ENCODE measurements around the gene DLGAP1. TPM values are rescaled to one million over a fixed set of nuclear protein-coding genes. Genes with fewer than 3 reads are reported as not detected.
A peak's percentile ranks its signal among the peaks of the same experiment; 100 is the strongest.

The DLGAP1 gene
- total and polyA plus RNA-seq, 2 of the 8 experiments (the other 6 are each of a cell fraction or from before 2014, with no cell fraction given): 11.8 to 16.9 TPM

DNA sequence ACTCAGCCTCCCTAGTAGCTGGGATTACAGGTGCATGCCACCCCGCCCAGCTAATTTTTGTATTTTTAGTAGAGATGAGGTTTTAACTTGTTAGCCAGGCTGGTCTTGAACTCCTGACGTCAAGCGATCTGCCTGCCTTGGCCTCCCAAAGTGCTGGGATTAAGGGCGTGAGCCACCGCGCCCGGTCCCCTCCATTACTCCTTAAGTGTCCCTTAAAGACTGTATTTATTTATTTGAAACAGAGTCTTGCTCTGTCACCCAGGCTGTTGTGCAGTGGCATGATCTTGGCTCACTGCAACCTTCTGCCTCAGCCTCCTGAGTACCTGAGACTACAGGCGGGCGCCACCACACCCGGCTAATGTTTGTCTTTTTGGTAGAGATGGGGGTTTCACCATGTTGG is 856.5 kb downstream of the DLGAP1 start:
- peaks cover 5% of the 10 kb centered on the region; the same call in 1 of the 2 replicates for H3K23me2 ChIP-seq (ENCODE audit: low read depth, low read length)
- H3K4me2 ChIP-seq (ENCODE audit: insufficient read depth in 1 of 2, low read depth in 2 of 2, low read length in 2 of 2): no peak overlapping the region
- no peaks in the 10 kb centered on the region for H3K36me3 ChIP-seq (ENCODE audit: control insufficient read depth in 2 of 4, insufficient read depth in 4 of 4, low read length in 3 of 4)
- no peak overlapping the region for H2BK15ac ChIP-seq (ENCODE audit: low read length)
- no peak overlapping the region for H2AK5ac ChIP-seq (ENCODE audit: low read depth, low read length)
- 95% methylated on average over 10 of the region's 10 CpGs; no CpG with 5 or more reads in 1 of the 2 experiments for WGBS, 2 experiments (ENCODE audit: extremely low coverage in 1 of 2, insufficient coverage in 1 of 2, insufficient read length in 1 of 2, insufficient replicate concordance in 2 of 2, low coverage in 1 of 2, low lambda C conversion rate in 2 of 2, missing lambda C conversion rate in 1 of 2)
- H4K20me1 ChIP-seq (replicated peaks in 1 of 2; ENCODE audit: control insufficient read depth in 1 of 2, insufficient read depth in 2 of 2, low read length in 2 of 2): no peaks in the 10 kb centered on the region
- no peak overlapping the region for H3K14ac ChIP-seq (ENCODE audit: insufficient read length)
- no peak overlapping the region for H2BK20ac ChIP-seq (ENCODE audit: low read length)
- DNase-seq (ENCODE audit: low read depth in 1 of 2, low spot score in 2 of 2): no peak
- no peaks in the 10 kb centered on the region for H3K9me3 ChIP-seq (ENCODE audit: insufficient read depth in 2 of 2, low read depth in 1 of 2, low read length in 1 of 2)
- no peak overlapping the region for H3K56ac ChIP-seq (replicated peaks; ENCODE audit: insufficient read length, low read depth, low read length)
- no peak overlapping the region for H3K9ac ChIP-seq (replicated peaks in 1 of 4; ENCODE audit: extremely low read depth in 1 of 4, low read depth in 3 of 4, low read length in 3 of 4)
- no peaks in the 10 kb centered on the region for H3K27me3 ChIP-seq (replicated peaks in 1 of 4; ENCODE audit: control insufficient read depth in 3 of 4, extremely low read depth in 1 of 4, insufficient read depth in 3 of 4, low read length in 3 of 4)
- 0 out of 2 replicates have a peak overlapping the region, but pooled peaks have one; percentile 7 for H3K18ac ChIP-seq (ENCODE audit: extremely low read depth, low read length)
- no peak overlapping the region for H3K4me3 ChIP-seq (ENCODE audit: extremely low read depth in 1 of 4, insufficient read depth in 2 of 4, low read depth in 3 of 4, low read length in 4 of 4)
- no peak overlapping the region for H2AFZ ChIP-seq (ENCODE audit: low read length)
- TF ChIP-seq SIN3A (conservative IDR thresholded peaks at IDR 0.05 in 1 of 2, IDR thresholded peaks at IDR 0.05 in 1 of 2; ENCODE audit: low read depth in 1 of 2, low read length in 2 of 2) (no peak), RFX5 (IDR thresholded peaks at IDR 0.05; ENCODE audit: borderline replicate concordance, low read depth, low read length) (no peak), TEAD4 (IDR thresholded peaks at IDR 0.05; ENCODE audit: low read depth, low read length) (no peak), SIX5 (IDR thresholded peaks at IDR 0.05; ENCODE audit: low read depth, low read length) (no peak)
- no peak overlapping the region for H3K27ac ChIP-seq (ENCODE audit: low read depth, low read length)
- H3K79me1 ChIP-seq (ENCODE audit: low read depth, low read length): no peaks in the 10 kb centered on the region
- H2BK120ac ChIP-seq (replicated peaks; ENCODE audit: low read depth, low read length): no peak overlapping the region
- peak overlapping the region; percentile 61; the same call in 1 of the 2 replicates for H2BK5ac ChIP-seq (ENCODE audit: low read depth, low read length)
- ChIA-PET POLR2A (ENCODE audit: partially characterized antibody) (interaction anchor here (1.6 kb wide), 1 partner anchor 67 kb away, joined by 5 read pairs; no protein-coding TSS in a partner anchor), CTCF (ENCODE audit: partially characterized antibody) (interaction anchor here (1.1 to 7.3 kb wide), 6 partner anchors 68 to 173 kb away, joined by 3 to 66 read pairs (median 4); no protein-coding TSS in a partner anchor)
- H3K4me1 ChIP-seq (replicated peaks in 1 of 4; ENCODE audit: control insufficient read depth in 3 of 4, insufficient read depth in 4 of 4, low read length in 3 of 4): peaks cover 15 to 36% (median 26%) of the 10 kb centered on the region in 4 experiments; a peak in 6 of 7 replicates
- peak overlapping the region; percentile 28 for H4K8ac ChIP-seq (ENCODE audit: extremely low read depth, insufficient read depth, low read length)
- H4K5ac ChIP-seq (ENCODE audit: insufficient read length, low read depth, low read length): no peak overlapping the region
- no peak overlapping the region for H4K91ac ChIP-seq (replicated peaks; ENCODE audit: insufficient read length, low read length)
- FAIRE-seq: no peak
- peaks cover 0 to 9% of the 10 kb centered on the region in 2 experiments; a peak in 2 of 4 replicates for H3K79me2 ChIP-seq (ENCODE audit: control insufficient read depth in 1 of 2, insufficient read depth in 2 of 2, low read length in 2 of 2)
- no peak overlapping the region for H3K4ac ChIP-seq (replicated peaks; ENCODE audit: insufficient read length, low read depth, low read length)
- no peak overlapping the region for H3K23ac ChIP-seq (ENCODE audit: insufficient read length)
- H2BK12ac ChIP-seq (ENCODE audit: low read depth, low read length): no peak overlapping the region
